Upper lobe of left lung (tissue), 6 donors: ENCODE results near the gene RNF227. TPM values are rescaled to one million over a fixed set of nuclear protein-coding genes. Genes with fewer than 3 reads are reported as not detected.

Experiments used
- ATAC-seq, 2 donors: fragments of 200-7000 bp; cut with Tn5 transposase; one replicate each; pipeline ENCODE4 v1.9.1; 2022; ENCODE audit warnings: mild to moderate bottlenecking in 2 of 2, moderate library complexity in 2 of 2; ENCODE audit not compliant: low FRiP score in 2 of 2
- DNase-seq, 2 donors: peaks; one replicate each; pipeline ENCODE4 v3.0.0-alpha.2; 2019 to 2020
- H3K27ac ChIP-seq, 4 donors: fragments of 200-600 bp; sonication (generic); one replicate each; pipeline ENCODE4 v1.5.1; 2016 to 2019
- H3K27me3 ChIP-seq, 4 donors: fragments of 200-600 bp; sonication (generic); one replicate each; pipeline ENCODE4 v1.5.1; 2017 to 2019
- H3K36me3 ChIP-seq, 4 donors: fragments of 200-600 bp; sonication (generic); one replicate each; pipeline ENCODE4 v1.5.1; 2016 to 2019
- H3K4me1 ChIP-seq, 4 donors: fragments of 200-600 bp; sonication (generic); one replicate each; pipeline ENCODE4 v1.5.1; 2018 to 2019
- H3K4me3 ChIP-seq, 4 donors: fragments of 200-600 bp; sonication (generic); one replicate each; pipeline ENCODE4 v1.5.1; 2017 to 2019; ENCODE audit warnings: mild to moderate bottlenecking in 2 of 4, moderate library complexity in 1 of 4
- H3K9me3 ChIP-seq, 4 donors: fragments of 200-600 bp; sonication (generic); one replicate each; pipeline ENCODE4 v1.5.1; 2018 to 2019
- CTCF ChIP-seq, 6 experiments: fragments of 450-650 bp in 4 of 6; fragments of 200-600 bp in 2 of 6; sonication (generic) in 2 of 6; IDR thresholded peaks; one replicate each; pipeline ENCODE4 v1.5.1; 2016 to 2019; ENCODE audit warnings: antibody characterized with exemption in 6 of 6
- EP300 ChIP-seq, 4 donors: sonication (generic); formaldehyde crosslinking; IDR thresholded peaks; one replicate each; pipeline ENCODE4 v1.5.1; 2017; ENCODE audit warnings: antibody characterized with exemption in 4 of 4, control low read depth in 2 of 4
- POLR2A ChIP-seq, 4 donors: fragments of 450-650 bp; IDR thresholded peaks; one replicate each; pipeline ENCODE4 v1.5.1; 2016 to 2017; ENCODE audit warnings: antibody characterized with exemption in 4 of 4, mild to moderate bottlenecking in 2 of 4
- POLR2AphosphoS5 ChIP-seq, 2 donors: sonication (generic); formaldehyde crosslinking; IDR thresholded peaks; one replicate each; pipeline ENCODE4 v1.5.1; 2017; ENCODE audit warnings: antibody characterized with exemption in 2 of 2
- WGBS, 2 donors: methylation state at CpG; one replicate each; pipeline ENCODE4 v1.1.5; 2017 to 2018; 5-methylcytosine and 5-hydroxymethylcytosine counted together
- total RNA-seq, 6 donors: library from RNA; depleted of rRNA in 4 of 6; stranded (reverse); fragments of >200 nt in 4 of 6; gene quantifications; one replicate each; pipeline versions ENCODE4 v1.1.0 to v1.2.1, GENCODE V29; 2016 to 2021
- donor health status: DM: no; HTN: no; CAD: no; lungs with moderate emphysema.
- donor health status: DM: no; HTN: yes; CAD: no; lungs with severe emphysema.

RNF227 gene
- total RNA-seq, 6 donors from 2014 or later = 5.5 to 24.5 (median 6.3) TPM

DNA sequence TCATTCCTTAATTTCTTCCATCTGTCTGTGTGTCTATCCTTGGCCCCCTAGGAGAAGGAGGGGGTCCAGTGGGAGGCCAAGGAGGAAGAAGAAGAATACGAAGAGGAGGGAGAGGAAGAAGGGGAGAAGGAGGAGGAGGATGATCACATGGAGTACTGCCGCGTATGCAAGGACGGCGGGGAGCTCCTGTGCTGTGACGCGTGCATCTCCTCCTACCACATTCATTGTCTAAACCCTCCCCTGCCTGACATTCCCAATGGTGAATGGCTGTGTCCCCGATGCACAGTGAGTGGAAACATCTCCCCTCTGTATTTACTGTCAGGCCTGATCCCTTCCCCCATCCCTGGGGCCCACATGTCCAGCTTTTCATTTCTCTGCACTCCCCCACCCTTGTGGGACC is 21.2 kb downstream of the RNF227 start:
- DNase-seq (no peak), ATAC-seq (no peak)
- Histone ChIP-seq H3K9me3 (no peaks in the 10 kb centered on the region), H3K27ac (no peak overlapping the region), H3K4me1 (peaks cover 4 to 6% (median 5%) of the 10 kb centered on the region in 4 donors), H3K4me3 (no peak overlapping the region), H3K36me3 (peaks cover 29 to 90% (median 66%) of the 10 kb centered on the region in 4 donors), H3K27me3 (no peaks in the 10 kb centered on the region)
- TF ChIP-seq POLR2AphosphoS5 (IDR thresholded peaks at IDR 0.05) (no peak), EP300 (IDR thresholded peaks at IDR 0.05) (no peak), CTCF (IDR thresholded peaks at IDR 0.05) (no peak), POLR2A (IDR thresholded peaks at IDR 0.05) (no peak)
- WGBS, 2 donors = 88 to 91% methylated on average over 8 of the region's 8 CpGs

DNA sequence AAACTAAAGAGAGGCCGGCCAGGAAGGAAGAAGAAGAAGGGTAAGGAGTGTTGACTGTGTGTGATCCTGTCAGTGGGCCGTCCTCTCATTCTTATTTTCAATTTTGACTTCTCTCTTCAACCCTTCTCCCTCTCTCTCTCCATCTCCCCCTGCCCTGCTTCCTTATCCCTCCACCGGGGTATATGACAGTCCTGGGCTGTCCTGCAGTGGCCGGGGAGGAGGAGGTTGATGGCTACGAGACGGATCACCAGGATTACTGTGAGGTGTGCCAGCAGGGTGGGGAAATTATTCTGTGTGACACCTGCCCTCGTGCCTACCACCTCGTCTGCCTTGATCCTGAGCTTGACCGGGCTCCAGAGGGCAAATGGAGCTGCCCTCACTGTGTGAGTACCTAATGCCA is 21.9 kb downstream of the RNF227 start:
- Histone ChIP-seq H3K27me3 (no peaks in the 10 kb centered on the region), H3K36me3 (peaks cover 24 to 84% (median 60%) of the 10 kb centered on the region in 4 donors), H3K9me3 (no peaks in the 10 kb centered on the region), H3K4me1 (peaks cover 10 to 13% (median 11%) of the 10 kb centered on the region in 4 donors), H3K27ac (no peak overlapping the region), H3K4me3 (no peak overlapping the region)
- DNase-seq = no peak
- WGBS, 2 donors = 90 to 92% methylated on average over 9 of the region's 9 CpGs
- TF ChIP-seq POLR2A (IDR thresholded peaks at IDR 0.05) = no peak
- TF ChIP-seq EP300 (IDR thresholded peaks at IDR 0.05) = no peak
- ATAC-seq = no peak

DNA sequence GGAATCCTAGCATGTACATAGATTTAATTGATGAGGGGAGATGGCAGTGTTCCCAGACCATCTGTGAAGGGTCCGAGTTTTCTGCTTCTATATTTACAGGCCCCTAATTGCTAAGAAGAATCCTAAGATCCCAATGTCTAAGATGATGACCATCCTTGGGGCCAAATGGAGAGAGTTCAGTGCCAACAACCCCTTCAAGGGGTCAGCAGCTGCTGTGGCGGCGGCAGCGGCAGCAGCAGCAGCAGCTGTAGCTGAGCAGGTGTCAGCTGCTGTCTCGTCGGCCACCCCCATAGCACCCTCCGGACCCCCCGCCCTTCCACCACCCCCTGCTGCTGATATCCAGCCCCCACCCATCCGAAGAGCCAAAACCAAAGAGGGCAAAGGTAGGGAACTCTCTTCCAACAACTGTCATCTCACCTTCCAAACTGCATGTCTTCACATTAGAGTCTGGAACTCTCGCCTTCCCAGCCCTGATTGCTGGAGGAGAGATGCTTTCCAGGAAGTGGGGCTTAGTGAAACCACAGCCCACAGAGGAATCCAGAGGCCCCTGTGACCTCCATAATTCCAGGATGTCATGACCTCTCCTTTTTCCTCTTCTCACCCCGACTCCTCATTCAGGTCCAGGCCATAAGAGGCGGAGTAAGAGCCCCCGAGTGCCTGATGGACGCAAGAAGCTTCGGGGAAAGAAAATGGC is 22.8 kb downstream of the RNF227 start:
- H3K4me3 ChIP-seq = no peak overlapping the region
- DNase-seq = no peak
- no peak overlapping the region for H3K27ac ChIP-seq
- peaks cover 19 to 22% (median 20%) of the 10 kb centered on the region in 4 donors for H3K4me1 ChIP-seq
- WGBS, 2 donors = 82 to 89% methylated on average over 15 of the region's 15 CpGs
- no peak for TF ChIP-seq EP300 (IDR thresholded peaks at IDR 0.05)
- no peak for TF ChIP-seq POLR2AphosphoS5 (IDR thresholded peaks at IDR 0.05)
- no peak for TF ChIP-seq CTCF (IDR thresholded peaks at IDR 0.05)
- no peak for TF ChIP-seq POLR2A (IDR thresholded peaks at IDR 0.05)
- ATAC-seq = no peak
- no peaks in the 10 kb centered on the region for H3K9me3 ChIP-seq
- peaks cover 21 to 75% (median 51%) of the 10 kb centered on the region in 4 donors for H3K36me3 ChIP-seq
- no peaks in the 10 kb centered on the region for H3K27me3 ChIP-seq

DNA sequence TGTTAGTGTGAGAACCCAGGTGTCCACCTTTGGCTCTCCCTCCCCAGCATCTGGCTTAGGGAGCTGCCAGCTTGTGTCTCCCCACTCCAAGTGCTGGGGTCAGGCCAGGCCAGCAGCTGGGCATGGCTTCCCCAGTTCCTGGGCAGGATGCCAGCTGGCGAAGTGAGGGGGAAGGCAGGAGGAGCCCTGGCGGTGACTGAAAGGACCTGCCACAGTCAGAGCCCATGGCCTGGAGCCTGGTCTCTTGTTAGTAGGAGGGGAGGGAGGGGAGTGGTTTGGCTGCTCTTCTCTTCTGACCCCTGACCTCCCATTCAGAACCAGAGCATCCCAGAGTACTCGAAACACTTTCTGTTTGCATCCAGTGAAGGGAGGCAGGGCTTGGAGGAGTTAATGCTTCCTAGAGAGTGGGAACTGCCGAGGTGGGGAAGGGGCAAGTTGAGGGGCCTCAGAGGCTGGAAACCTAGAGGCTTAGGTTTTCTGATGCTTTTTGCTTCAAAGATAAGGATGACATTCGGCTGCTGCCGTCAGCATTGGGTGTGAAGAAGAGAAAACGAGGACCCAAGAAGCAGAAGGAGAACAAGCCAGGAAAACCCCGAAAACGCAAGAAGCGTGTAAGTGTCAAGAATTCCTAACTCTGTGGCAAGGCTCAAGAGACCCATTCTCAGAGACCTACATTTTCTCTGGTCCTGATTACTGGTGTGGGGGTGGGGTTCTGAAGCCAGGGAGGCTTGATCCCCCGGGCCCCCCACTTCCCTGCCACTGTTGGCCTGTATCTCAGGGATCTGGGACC is 26.7 kb downstream of the RNF227 start:
- TF ChIP-seq POLR2A (IDR thresholded peaks at IDR 0.05) (peak in 1 of 4 donors; percentile 43), CTCF (IDR thresholded peaks at IDR 0.05) (peak; percentile 45 to 90 (median 82)), POLR2AphosphoS5 (IDR thresholded peaks at IDR 0.05) (peak; percentile 89 to 93), EP300 (IDR thresholded peaks at IDR 0.05) (peak in 1 of 4 donors; percentile 82)
- ATAC-seq (peak; percentile 73 to 90), DNase-seq (peak; percentile 90 to 98)
- Histone ChIP-seq H3K4me3 (peak overlapping the region in 1 of 4 donors; percentile 96), H3K27me3 (no peaks in the 10 kb centered on the region), H3K36me3 (peaks cover 9 to 38% (median 22%) of the 10 kb centered on the region in 4 donors), H3K9me3 (no peaks in the 10 kb centered on the region), H3K4me1 (peaks cover 39 to 50% (median 47%) of the 10 kb centered on the region in 4 donors), H3K27ac (peak overlapping the region; percentile 89 to 96 (median 92))
- WGBS, 2 donors = 28 to 29% methylated on average over 9 to 11 of the region's 11 CpGs
